Karpas-422 (cell line): ENCODE measurements around the gene SMG7. TPM values are rescaled to one million over a fixed set of nuclear protein-coding genes. Genes with fewer than 3 reads are reported as not detected.

Source experiments
- DNase-seq: peaks from one replicate; pipeline ENCODE4 v3.0.0-alpha.2; 2015
- H2AFZ ChIP-seq: fragments of 200-600 bp; sonication (generic); 2 replicates; pipeline ENCODE4 v1.6.1; 2014; ENCODE audit warnings: antibody characterized with exemption, low read length, mixed read lengths
- H3K27ac ChIP-seq: fragments of 200-600 bp; sonication (generic); 2 replicates; pipeline ENCODE4 v1.5.1; 2014; ENCODE audit warnings: mild to moderate bottlenecking, low read length, moderate library complexity
- H3K27me3 ChIP-seq: fragments of 200-600 bp; sonication (generic); 2 replicates; pipeline ENCODE4 v1.6.1; 2014; ENCODE audit warnings: low read length, mixed read lengths
- H3K36me3 ChIP-seq: fragments of 200-600 bp; sonication (generic); 2 replicates; pipeline ENCODE4 v1.6.1; 2014; ENCODE audit warnings: low read length, mixed read lengths; ENCODE audit not compliant: insufficient read depth
- H3K4me1 ChIP-seq: fragments of 200-600 bp; sonication (generic); 2 replicates; pipeline ENCODE4 v1.6.1; 2014; ENCODE audit warnings: mild to moderate bottlenecking, low read length, mixed read lengths
- H3K4me2 ChIP-seq: fragments of 200-600 bp; sonication (generic); 2 replicates; pipeline ENCODE4 v1.6.1; 2014; ENCODE audit warnings: low read length, low read depth, mild to moderate bottlenecking; ENCODE audit not compliant: poor library complexity, severe bottlenecking
- H3K4me3 ChIP-seq: fragments of 200-600 bp; sonication (generic); 2 replicates; pipeline ENCODE4 v1.5.1; 2014; ENCODE audit warnings: mild to moderate bottlenecking, antibody characterized with exemption, low read length, mixed read lengths
- H3K79me2 ChIP-seq: fragments of 200-600 bp; sonication (generic); 2 replicates; pipeline ENCODE4 v1.6.1; 2014; ENCODE audit warnings: mild to moderate bottlenecking, low read length, mixed read lengths
- H3K9ac ChIP-seq: fragments of 200-600 bp; sonication (generic); 2 replicates; pipeline ENCODE4 v1.6.0; 2014; ENCODE audit warnings: low read length
- H3K9me2 ChIP-seq: fragments of 200-600 bp; sonication (generic), shearing (Covaris generic); replicated peaks from 2 replicates; pipeline ENCODE4 v1.6.0; 2014; ENCODE audit warnings: mild to moderate bottlenecking, low read length, moderate library complexity; ENCODE audit not compliant: insufficient read depth
- H3K9me3 ChIP-seq: fragments of 300-700, 200-600 bp; sonication (generic); 2 replicates; pipeline ENCODE4 v1.6.1; 2014; ENCODE audit warnings: low read length, mixed read lengths
- H4K20me1 ChIP-seq: fragments of 200-600 bp; sonication (generic); 2 replicates; pipeline ENCODE4 v1.6.1; 2014; ENCODE audit warnings: mild to moderate bottlenecking, antibody characterized with exemption, low read length, low read depth; ENCODE audit not compliant: insufficient read depth
- total RNA-seq: library from RNA; depleted of rRNA; stranded (reverse); fragments of >200 nt; shearing (Covaris generic); gene quantifications from 2 replicates; pipeline ENCODE4 v1.2.3, GENCODE V29; 2014; ENCODE audit warnings: low replicate concordance

Gene SMG7
- total RNA-seq, 1 experiment from 2014 or later, result 99.7 TPM

DNA sequence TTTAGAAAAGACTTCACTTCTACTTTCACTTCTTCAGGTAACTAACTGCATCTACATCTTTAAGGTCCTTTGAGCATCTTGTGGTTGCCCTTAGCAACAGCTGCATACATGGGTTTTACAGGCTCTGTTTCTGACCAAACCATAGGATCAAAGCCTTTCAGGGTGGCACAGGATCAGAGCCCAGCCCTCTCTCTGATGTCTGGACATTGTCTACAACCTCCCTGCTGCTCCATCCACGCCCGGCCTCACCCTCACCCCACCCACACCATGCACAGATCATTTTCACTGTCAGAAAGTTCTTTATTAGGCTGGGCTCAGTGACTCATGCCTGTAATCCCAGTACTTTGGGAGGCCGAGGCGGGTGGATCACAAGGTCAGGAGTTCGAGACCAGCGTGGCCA is 112.7 kb downstream of the SMG7 start:
- H3K4me2 ChIP-seq, result no peak overlapping the region
- peaks cover 30% of the 10 kb centered on the region for H3K4me1 ChIP-seq
- H3K27ac ChIP-seq, result no peak overlapping the region
- no peak overlapping the region for H3K4me3 ChIP-seq
- H3K36me3 ChIP-seq, result no peaks in the 10 kb centered on the region
- no peaks in the 10 kb centered on the region for H3K9me2 ChIP-seq
- no peaks in the 10 kb centered on the region for H3K27me3 ChIP-seq
- H3K79me2 ChIP-seq, result no peaks in the 10 kb centered on the region
- H4K20me1 ChIP-seq, result no peaks in the 10 kb centered on the region
- H2AFZ ChIP-seq, result no peak overlapping the region
- no peaks in the 10 kb centered on the region for H3K9me3 ChIP-seq
- peak; percentile 54 for DNase-seq
- no peak overlapping the region for H3K9ac ChIP-seq

DNA sequence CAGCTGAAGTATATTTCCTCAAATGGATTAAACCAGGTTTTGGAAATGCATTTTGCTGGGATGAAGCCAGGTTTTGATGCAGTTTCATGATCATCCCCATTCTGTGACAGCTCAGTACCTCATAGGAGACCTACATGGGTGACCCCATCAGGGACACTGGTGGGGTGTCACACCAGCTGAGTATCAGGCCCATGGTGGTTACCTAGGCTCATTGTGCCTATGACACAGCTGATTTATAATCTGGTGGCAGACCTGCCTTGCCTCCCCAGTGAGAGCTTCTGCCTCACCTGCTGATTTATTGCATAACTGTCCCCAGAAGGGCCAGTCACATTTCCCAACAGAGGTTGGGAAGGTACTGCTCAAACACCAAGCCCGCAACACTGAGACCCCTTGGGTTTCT is 114.2 kb downstream of the SMG7 start:
- H3K4me1 ChIP-seq, result peaks cover 38% of the 10 kb centered on the region
- H3K9ac ChIP-seq, result no peak overlapping the region
- no peak overlapping the region for H3K4me2 ChIP-seq
- DNase-seq, result no peak
- no peak overlapping the region for H3K27ac ChIP-seq
- H2AFZ ChIP-seq, result no peak overlapping the region
- no peaks in the 10 kb centered on the region for H3K9me2 ChIP-seq
- no peaks in the 10 kb centered on the region for H3K79me2 ChIP-seq
- H3K27me3 ChIP-seq, result no peaks in the 10 kb centered on the region
- H3K4me3 ChIP-seq, result no peak overlapping the region
- no peaks in the 10 kb centered on the region for H4K20me1 ChIP-seq
- no peaks in the 10 kb centered on the region for H3K9me3 ChIP-seq
- H3K36me3 ChIP-seq, result no peaks in the 10 kb centered on the region

DNA sequence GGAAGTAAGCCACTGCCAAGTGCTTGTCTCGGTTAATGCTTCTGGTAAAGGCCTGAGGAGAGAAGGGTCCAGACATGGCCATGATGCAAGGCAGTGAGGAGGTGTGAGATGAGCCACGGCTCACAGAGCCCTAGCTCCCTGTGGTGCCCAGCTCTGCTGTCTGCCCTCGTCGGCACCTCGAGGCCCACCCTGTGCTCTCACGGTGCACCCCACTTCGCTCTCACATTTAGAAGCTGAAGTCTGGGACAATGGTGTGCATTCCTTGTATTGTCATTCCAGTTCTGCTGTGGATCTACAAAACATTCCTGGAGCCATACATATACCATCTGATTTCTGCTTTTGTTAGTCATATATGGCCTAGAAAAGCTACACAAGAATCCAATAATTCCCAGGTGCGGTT is 114.6 kb downstream of the SMG7 start:
- H3K27ac ChIP-seq, result no peak overlapping the region
- no peaks in the 10 kb centered on the region for H3K9me3 ChIP-seq
- H3K9ac ChIP-seq, result no peak overlapping the region
- no peak for DNase-seq
- no peak overlapping the region for H2AFZ ChIP-seq
- H3K4me3 ChIP-seq, result no peak overlapping the region
- no peaks in the 10 kb centered on the region for H3K9me2 ChIP-seq
- H3K79me2 ChIP-seq, result no peaks in the 10 kb centered on the region
- peaks cover 43% of the 10 kb centered on the region for H3K4me1 ChIP-seq
- no peaks in the 10 kb centered on the region for H3K36me3 ChIP-seq
- H4K20me1 ChIP-seq, result no peaks in the 10 kb centered on the region
- H3K4me2 ChIP-seq, result no peak overlapping the region
- no peaks in the 10 kb centered on the region for H3K27me3 ChIP-seq

DNA sequence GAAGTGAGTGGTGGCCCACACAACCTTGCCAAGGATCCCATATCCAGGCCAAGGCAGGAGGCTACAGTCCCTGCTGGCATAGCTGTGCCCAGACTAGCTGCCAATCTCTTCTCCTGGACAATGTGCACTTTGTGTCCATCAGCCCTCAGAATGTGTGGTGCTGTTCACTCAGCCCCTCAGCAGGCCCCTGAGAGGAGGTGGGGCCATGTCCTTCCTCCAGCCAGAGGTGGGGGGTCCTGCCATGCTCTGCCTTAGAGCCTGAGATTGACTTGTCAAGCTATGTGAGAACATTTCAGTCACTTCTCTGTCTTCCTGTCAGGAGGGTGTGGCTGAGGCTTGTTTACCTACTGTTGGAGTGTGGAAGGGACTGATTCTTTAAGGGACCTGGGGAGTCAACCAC is 116.5 kb downstream of the SMG7 start:
- H3K36me3 ChIP-seq, result no peaks in the 10 kb centered on the region
- no peak overlapping the region for H3K4me3 ChIP-seq
- H3K9ac ChIP-seq, result no peak overlapping the region
- no peaks in the 10 kb centered on the region for H3K79me2 ChIP-seq
- no peak overlapping the region for H3K4me2 ChIP-seq
- no peaks in the 10 kb centered on the region for H3K27me3 ChIP-seq
- DNase-seq, result no peak
- peaks cover 61% of the 10 kb centered on the region for H3K4me1 ChIP-seq
- no peak overlapping the region for H3K27ac ChIP-seq
- no peaks in the 10 kb centered on the region for H3K9me3 ChIP-seq
- H3K9me2 ChIP-seq, result no peaks in the 10 kb centered on the region
- no peak overlapping the region for H2AFZ ChIP-seq
- no peaks in the 10 kb centered on the region for H4K20me1 ChIP-seq

DNA sequence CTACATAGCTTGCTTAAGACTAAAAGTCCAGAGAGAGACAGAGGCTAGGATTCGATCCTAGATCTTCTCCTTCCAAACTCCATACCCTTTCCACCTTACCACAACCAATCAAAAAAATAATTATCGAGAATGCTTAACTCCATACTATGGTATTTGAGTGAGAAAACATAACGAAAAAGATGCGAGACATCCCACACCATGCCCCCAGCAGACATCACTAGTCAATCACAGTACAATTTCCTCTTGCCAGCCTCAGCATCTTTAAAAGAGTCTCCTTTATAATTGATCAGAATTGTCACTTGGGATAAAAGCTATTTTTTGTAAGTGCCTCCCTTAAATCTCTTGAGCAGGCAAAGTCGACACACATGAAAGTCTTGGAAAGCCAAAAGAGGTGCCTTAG is 117.1 kb downstream of the SMG7 start:
- peak overlapping the region; percentile 70 for H3K4me2 ChIP-seq
- no peaks in the 10 kb centered on the region for H4K20me1 ChIP-seq
- H3K9ac ChIP-seq, result no peak overlapping the region
- 0 out of 2 replicates have a peak overlapping the region, but pooled peaks have one; percentile 93 for H2AFZ ChIP-seq
- no peak for DNase-seq
- peaks cover 56% of the 10 kb centered on the region for H3K4me1 ChIP-seq
- H3K79me2 ChIP-seq, result no peaks in the 10 kb centered on the region
- H3K9me3 ChIP-seq, result no peaks in the 10 kb centered on the region
- H3K27me3 ChIP-seq, result no peaks in the 10 kb centered on the region
- H3K4me3 ChIP-seq, result peak overlapping the region; percentile 53; the same call in 1 of the 2 replicates
- H3K27ac ChIP-seq, result no peak overlapping the region
- H3K36me3 ChIP-seq, result no peaks in the 10 kb centered on the region
- no peaks in the 10 kb centered on the region for H3K9me2 ChIP-seq

DNA sequence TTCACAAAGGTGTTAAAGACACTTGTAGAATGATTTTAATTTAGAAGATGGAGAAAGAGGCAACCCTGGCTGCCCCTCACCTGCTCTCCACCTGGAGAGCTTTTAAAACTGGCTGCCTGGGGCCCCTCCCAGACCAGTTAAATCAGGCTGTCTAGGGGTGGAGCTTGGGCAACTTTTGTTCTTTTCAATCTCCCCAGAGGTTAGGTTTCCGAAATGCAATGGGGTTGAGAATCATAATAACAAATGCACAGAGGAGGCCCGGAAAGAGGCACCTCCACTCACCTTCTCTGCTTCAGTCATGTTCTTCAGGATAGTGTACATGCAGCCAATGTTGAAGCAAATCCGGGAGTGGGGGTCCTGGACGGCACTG is 117.6 kb downstream of the SMG7 start:
- peak; percentile 53 for DNase-seq
- Histone ChIP-seq H3K4me2 (peak overlapping the region; percentile 70), H3K9me3 (no peaks in the 10 kb centered on the region), H3K4me3 (peak overlapping the region; percentile 53), H3K27ac (peak overlapping the region; percentile 66), H3K79me2 (no peaks in the 10 kb centered on the region), H2AFZ (peak overlapping the region; percentile 93), H3K27me3 (no peaks in the 10 kb centered on the region), H3K36me3 (no peaks in the 10 kb centered on the region), H3K9ac (peak overlapping the region; percentile 58), H4K20me1 (no peaks in the 10 kb centered on the region), H3K9me2 (no peaks in the 10 kb centered on the region), H3K4me1 (peaks cover 52% of the 10 kb centered on the region)

DNA sequence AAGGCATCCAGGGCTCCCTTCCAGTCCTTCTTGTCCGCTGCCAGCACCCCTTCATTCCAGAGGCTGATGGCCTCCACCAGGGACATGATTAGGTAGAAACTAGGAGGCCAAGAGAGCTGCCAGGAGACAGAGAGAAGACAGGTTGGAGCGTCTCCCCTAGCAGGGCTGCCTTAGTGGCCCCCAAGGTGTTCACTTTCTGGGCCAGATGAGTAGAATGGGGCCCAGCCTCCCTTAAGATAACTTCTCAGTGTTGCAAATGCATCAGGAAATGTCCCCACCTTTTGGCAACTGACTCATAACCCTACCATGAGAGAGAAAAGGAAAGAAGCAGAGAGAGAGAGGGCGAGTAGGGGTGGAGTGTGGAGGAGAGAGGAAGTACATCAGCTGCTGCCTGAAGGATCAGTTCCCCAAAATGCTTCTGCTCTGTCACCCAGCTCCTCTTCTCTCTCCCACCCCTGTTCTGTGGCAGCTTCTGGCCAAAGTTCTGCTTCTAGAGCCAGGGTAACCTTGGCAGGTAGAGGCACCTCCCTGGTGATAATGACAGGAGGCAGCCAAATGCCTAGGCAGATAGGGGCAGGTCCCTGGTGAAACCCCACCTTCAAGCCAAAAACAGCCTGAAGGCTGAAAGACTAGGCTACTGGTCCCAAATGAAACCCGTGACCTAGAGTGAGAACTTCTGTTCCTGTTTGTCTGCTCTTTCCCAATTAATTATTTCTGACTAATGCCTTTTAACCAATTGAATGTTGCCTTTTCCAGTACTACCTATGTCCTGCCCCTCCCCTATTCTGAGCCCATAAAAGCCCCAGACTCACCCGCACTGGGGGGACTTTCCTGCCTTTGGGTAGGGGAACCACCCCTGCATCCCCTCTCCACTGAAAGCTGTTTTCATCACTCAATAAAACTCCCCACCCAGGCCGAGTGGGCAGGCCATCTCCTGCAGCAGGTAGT is 118.2 kb downstream of the SMG7 start, which contains the start of gene NCF2:
NCF2 (minus strand) TSS at position 216 of the 948 bp plus-strand sequence; CDS start at position 86, 130 bp downstream.
- Histone ChIP-seq H3K9me2 (no peaks in the 10 kb centered on the region), H3K36me3 (no peaks in the 10 kb centered on the region), H3K27me3 (no peaks in the 10 kb centered on the region), H2AFZ (peak within 1 kb of the TSS; percentile 93), H3K9ac (peak within 1 kb of the TSS; percentile 58), H4K20me1 (no peaks in the 10 kb centered on the region), H3K79me2 (no peaks in the 10 kb centered on the region), H3K4me3 (peak within 1 kb of the TSS; percentile 53), H3K27ac (peak within 1 kb of the TSS; percentile 66), H3K9me3 (no peaks in the 10 kb centered on the region), H3K4me2 (peak within 1 kb of the TSS; percentile 70), H3K4me1 (peaks cover 49% of the 10 kb centered on the region)
- peak; percentile 91 for DNase-seq

DNA sequence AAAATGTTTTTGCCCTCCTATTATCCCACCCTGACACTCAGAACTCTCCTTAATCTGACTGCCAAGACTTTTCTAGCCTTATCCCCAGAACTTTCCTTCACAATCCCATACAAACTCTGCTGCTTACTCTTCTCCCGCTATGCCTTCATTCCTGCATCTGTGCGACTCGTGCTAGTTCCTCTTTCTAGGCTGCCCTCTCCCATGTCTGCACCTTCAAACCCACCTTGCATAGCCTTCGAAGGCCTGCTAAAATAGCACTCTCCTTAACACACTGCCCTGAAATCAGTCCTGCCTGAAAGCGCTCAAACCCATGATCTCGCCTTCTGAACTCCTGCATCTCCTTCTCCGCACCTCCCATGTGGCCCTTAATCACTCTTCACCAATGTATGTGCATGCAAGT is 120.4 kb downstream of the SMG7 start:
- no peaks in the 10 kb centered on the region for H4K20me1 ChIP-seq
- peak overlapping the region; percentile 46; the same call in 1 of the 2 replicates for H2AFZ ChIP-seq
- H3K79me2 ChIP-seq, result no peaks in the 10 kb centered on the region
- H3K36me3 ChIP-seq, result no peaks in the 10 kb centered on the region
- H3K27ac ChIP-seq, result no peak overlapping the region
- H3K9me2 ChIP-seq, result no peaks in the 10 kb centered on the region
- H3K9ac ChIP-seq, result peak overlapping the region; percentile 31; the same call in 1 of the 2 replicates
- H3K4me1 ChIP-seq, result peaks cover 49% of the 10 kb centered on the region
- H3K4me2 ChIP-seq, result peak overlapping the region; percentile 57
- no peaks in the 10 kb centered on the region for H3K27me3 ChIP-seq
- H3K4me3 ChIP-seq, result peak overlapping the region; percentile 20; the same call in 1 of the 2 replicates
- no peaks in the 10 kb centered on the region for H3K9me3 ChIP-seq
- peak; percentile 69 for DNase-seq
